Activated T-helper 1 cell treated with anti-CD3 and anti-CD28 coated beads, Interleukin-2, amount 50 U/mL, for 16 hours (primary cell): Measurements from ENCODE around the gene CDKN2B-AS1.

Source experiments
- DNase-seq, 2 donors: peaks; one replicate each; pipeline ENCODE4 v3.0.0-alpha.2; 2020; ENCODE audit warnings: low read depth in 1 of 2, low spot score in 1 of 2

The CDKN2B-AS1 gene

DNA sequence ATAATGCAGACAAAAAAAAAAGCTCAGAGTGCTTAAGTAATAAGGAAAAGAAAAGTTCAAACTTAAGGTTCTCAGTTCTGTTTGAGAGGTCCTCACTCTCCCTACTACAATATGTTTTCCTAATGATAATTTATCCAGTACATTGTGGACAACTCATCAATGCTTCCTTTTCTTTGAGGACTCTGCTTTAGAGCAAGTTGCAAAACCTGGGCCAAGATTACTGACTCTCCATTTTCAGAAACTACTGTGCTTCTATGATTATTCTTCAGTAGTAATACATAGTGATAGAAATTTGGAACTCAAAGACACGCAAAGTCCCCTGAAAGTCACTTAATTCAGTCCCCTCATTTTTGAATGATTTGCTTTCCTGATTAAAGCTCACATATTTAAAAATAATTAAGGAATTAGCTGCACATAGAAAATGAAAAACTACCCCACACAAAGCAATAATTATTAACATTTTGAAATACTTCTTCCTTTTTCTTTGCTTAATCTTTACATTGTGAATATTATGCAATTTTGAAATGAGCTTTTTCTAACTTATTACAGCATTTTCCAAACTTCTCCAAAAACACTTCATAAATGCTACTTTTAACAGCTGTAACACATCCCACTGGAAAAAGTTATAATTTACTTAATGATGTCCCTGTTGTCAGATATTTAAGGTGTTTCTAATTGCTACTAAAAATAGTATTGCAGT, 11.6 kb upstream of the CDKN2B-AS1 start:
- no peak for DNase-seq

GRCh38 chr9:21983561-21983935, 11.0 kb upstream of the CDKN2B-AS1 start:
- DNase-seq, result no peak

GRCh38 chr9:21984101-21984500, 10.5 kb upstream of the CDKN2B-AS1 start:
- no peak for DNase-seq

GRCh38 chr9:21985964-21986667, 8.5 kb upstream of the CDKN2B-AS1 start:
- DNase-seq, result no peak

- DNase-seq, result no peak
These were observed 6.3 kb upstream of the CDKN2B-AS1 start for GRCh38 chr9:21988056-21988990.

GRCh38 chr9:21989440-21990189, 5.0 kb upstream of the CDKN2B-AS1 start:
- DNase-seq, result no peak

- no peak for DNase-seq
These were observed 3.3 kb upstream of the CDKN2B-AS1 start for GRCh38 chr9:21991072-21991959.

DNA sequence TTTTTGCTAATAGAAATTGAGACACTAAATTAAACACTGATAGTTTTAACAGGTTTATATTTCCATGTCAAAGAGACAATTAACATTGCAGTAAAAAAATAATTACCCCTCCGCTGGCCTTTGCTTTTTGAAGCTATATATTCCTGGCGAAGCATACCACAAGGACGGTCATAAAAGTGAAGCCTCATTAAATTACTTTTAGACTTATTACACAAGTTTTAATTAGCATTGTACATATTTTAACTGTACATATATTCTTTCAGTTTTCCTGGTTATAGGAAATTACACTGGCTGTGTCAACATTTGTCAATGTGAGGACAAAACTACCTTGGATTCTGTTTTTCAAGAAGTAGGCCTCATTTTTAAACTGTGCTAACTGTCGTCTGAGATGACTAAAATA, 1.6 kb upstream of the CDKN2B-AS1 start:
- no peak for DNase-seq

GRCh38 chr9:21993893-21994555, 567 bp upstream of the CDKN2B-AS1 start, which contains the start of gene CDKN2A:
CDKN2A (minus strand) TSS chr9:21994392.
- peak in 1 of 2 donors; percentile 31 for DNase-seq

DNA sequence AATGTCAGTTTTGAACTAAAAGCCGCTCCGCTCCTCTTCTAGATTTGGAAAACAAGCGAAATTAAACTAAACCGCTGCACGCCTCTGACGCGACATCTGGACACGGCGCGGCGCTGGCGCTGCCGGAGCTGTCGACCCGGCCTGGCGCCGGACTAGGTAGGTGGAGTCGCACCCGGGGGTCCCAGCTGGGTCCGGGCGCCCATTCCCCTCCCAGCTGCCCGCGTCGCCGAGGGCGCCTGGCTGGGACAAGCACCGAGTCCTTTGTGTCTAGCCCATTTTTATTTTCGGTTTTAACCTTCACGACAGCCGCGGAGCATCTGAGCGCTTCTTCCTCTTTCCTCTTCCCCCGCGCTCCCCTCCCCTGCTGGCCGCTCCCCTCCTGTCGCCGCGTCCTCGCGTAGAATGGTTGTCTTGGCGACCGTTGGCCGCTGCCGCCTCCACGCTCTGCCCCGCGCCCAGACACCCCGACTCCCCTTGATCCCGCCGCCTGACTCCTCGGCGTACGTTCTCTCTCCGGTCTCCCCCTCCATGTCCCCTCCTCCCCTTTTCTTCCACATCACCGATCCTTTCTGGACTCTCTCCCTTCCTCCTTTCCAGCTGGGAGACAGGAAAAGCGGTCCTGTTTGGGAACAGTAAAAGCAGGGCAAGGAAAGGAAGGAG, 545 bp downstream of the CDKN2B-AS1 start:
- DNase-seq, result peak in 1 of 2 donors; percentile 56

DNA sequence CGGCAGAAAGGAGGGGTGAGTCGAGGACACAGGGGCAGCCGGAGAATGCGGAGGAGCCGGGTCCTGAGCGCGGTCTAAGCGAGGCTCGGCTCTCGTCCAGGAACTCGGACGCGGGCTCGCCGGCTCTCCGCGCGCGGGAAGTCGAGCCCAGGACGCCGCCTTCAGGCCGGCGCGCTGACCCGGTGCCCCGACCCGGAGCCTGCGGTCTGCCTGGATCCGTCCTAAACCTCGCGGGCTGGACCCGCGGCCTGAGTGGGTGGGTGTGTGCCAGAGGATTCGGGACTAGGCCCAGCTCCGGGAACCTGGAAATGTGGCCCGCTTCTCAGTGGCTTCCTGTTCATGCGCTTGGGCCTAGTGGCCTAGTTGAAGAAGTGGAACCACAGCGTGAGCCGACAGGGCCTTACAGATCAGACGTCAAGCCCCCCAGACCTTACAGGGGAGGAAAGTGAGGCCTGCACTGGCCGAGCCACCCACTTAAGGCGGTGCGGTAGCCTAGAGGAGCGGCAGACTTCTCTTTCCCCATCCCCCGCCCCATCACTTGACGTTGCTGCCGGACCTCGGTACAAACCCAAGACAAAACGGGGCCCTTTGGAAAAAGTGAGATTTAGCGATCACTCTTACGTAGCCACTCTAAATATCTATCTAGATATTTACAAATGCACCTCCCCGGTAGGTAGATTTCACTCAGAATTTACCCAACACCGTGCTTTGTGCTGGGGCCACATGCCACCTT, 1.2 kb downstream of the CDKN2B-AS1 start:
- no peak for DNase-seq

DNA sequence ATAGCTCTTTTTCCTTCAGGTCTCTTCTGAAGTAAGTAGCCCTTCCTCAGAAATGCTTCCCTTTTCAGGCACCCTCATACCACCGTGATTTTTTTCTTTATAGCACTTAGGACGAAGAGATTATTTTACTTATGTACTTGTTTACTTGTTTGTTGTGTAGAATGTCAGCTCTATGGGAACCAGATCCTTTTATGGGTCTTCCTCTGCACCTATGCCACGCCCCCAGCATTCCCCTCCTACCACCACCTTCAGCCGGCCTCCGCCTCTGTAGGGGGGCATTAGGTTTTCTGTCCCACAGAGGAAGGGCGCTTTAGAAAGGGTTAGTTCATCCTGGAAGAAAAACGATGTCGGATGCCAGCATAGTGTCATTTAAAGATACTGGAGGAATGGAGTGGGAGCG, 1.8 kb downstream of the CDKN2B-AS1 start:
- no peak for DNase-seq

- no peak for DNase-seq
These were observed 2.3 kb downstream of the CDKN2B-AS1 start for GRCh38 chr9:21996858-21997257.

- DNase-seq, result no peak
These were observed 2.9 kb downstream of the CDKN2B-AS1 start for GRCh38 chr9:21997480-21997879.

GRCh38 chr9:21998026-21998425, 3.4 kb downstream of the CDKN2B-AS1 start:
- DNase-seq, result no peak

GRCh38 chr9:22002038-22002437, 7.4 kb downstream of the CDKN2B-AS1 start:
- DNase-seq, result no peak

DNA sequence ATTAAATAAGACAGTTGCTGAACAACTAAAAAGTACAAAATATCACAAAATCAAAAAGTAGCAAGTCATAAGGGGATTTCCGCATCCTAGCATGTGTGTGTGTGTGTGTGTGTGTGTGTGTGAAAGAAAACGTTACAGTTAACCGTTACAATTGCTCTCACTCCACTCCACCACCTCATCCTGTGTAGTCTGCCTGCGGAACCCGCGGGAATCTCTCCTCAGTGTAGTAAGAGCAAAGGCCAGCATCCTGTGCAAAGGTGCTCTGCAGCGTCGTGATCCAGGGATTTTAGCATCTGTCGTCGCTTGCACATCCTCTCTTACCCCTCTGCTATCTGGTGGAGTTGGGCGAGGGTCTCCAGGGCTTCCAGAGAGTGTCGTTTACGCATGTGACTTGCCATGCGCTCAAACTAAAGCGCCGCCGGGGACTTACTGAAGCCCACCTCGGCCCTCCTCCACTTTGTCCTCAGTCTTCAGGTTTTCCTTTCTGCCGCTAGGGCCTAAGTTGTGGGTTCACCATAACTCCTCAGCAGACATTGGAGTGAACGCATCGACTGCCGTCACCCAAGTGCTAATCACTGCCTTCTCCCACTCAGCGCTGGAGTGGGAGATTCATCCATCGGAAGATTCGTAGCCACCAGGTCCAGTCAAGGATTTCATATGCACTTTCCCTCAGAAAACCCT, 10.6 kb downstream of the CDKN2B-AS1 start:
- no peak for DNase-seq
